Naive thymus-derived CD4-positive, alpha-beta T cell (primary cell): ENCODE results near the gene SLCO2A1. TPM values are rescaled to one million over a fixed set of nuclear protein-coding genes. Genes with fewer than 3 reads are reported as not detected.

Source experiments
- ATAC-seq: fragments of 150-1000 bp; cut with Tn5 transposase; 2 replicates; pipeline ENCODE4 v1.10.0; 2021; ENCODE audit warnings: mild to moderate bottlenecking, moderate library complexity
- CTCF ChIA-PET: fragments of 350-600 bp; sonication (Branson Sonifier 250); formaldehyde crosslinking; loops from one replicate; lab custom pipeline; 2021; ENCODE audit warnings: antibody characterized with exemption; lab: Charles Lee
- POLR2A ChIA-PET: fragments of 350-600 bp; sonication (Branson Sonifier 250); formaldehyde crosslinking; loops from one replicate; lab custom pipeline; 2021; ENCODE audit warnings: antibody characterized with exemption, inconsistent platforms; lab: Charles Lee
- DNase-seq, 9 donors: peaks; one replicate each; pipeline versions ENCODE4 v3.0.0 to v3.0.0-alpha.2; 2020 to 2022; ENCODE audit warnings: mixed read lengths in 1 of 9
- H3K27ac ChIP-seq: one replicate; pipeline ENCODE4 v1.7.0; 2013; ENCODE audit warnings: mild to moderate bottlenecking, low read depth, low read length, moderate library complexity
- H3K27me3 ChIP-seq, 2 donors: one replicate each; pipeline ENCODE4 v1.7.0; 2013; ENCODE audit warnings: low read length in 2 of 2, mild to moderate bottlenecking in 2 of 2, moderate library complexity in 2 of 2; ENCODE audit not compliant: control insufficient read depth in 2 of 2, insufficient read depth in 2 of 2
- H3K36me3 ChIP-seq, 3 experiments: 1 replicate in 2 of 3; 2 replicates in 1 of 3; pipeline ENCODE4 v1.7.0; 2013; ENCODE audit warnings: low read length in 3 of 3, mild to moderate bottlenecking in 3 of 3, moderate library complexity in 1 of 3; ENCODE audit not compliant: insufficient read depth in 3 of 3, control insufficient read depth in 2 of 3
- H3K4me1 ChIP-seq, 2 donors: one replicate each; pipeline ENCODE4 v1.7.0; 2013; ENCODE audit warnings: low read length in 2 of 2, mild to moderate bottlenecking in 2 of 2, moderate library complexity in 1 of 2; ENCODE audit not compliant: control insufficient read depth in 2 of 2, insufficient read depth in 2 of 2
- H3K4me3 ChIP-seq: 2 replicates; pipeline ENCODE4 v1.7.0; 2013; ENCODE audit warnings: mild to moderate bottlenecking, low read length
- H3K9me3 ChIP-seq, 3 experiments: 1 replicate in 2 of 3; 2 replicates in 1 of 3; pipeline ENCODE4 v1.7.0; 2013; ENCODE audit warnings: low read length in 3 of 3; ENCODE audit not compliant: control insufficient read depth in 2 of 3
- H3K27ac Mint-ChIP-seq, 9 donors: one replicate each; pipeline ENCODE4 v1.8.0; 2020 to 2022; ENCODE audit warnings: mixed read lengths in 9 of 9, mild to moderate bottlenecking in 8 of 9, moderate library complexity in 5 of 9, inconsistent platforms in 2 of 9
- H3K27me3 Mint-ChIP-seq, 5 donors: one replicate each; pipeline ENCODE4 v1.8.0; 2021 to 2022; ENCODE audit warnings: mixed read lengths in 5 of 5, mild to moderate bottlenecking in 1 of 5
- H3K36me3 Mint-ChIP-seq, 5 donors: one replicate each; pipeline ENCODE4 v1.8.0; 2020 to 2022; ENCODE audit warnings: mixed read lengths in 5 of 5, mild to moderate bottlenecking in 3 of 5, inconsistent platforms in 1 of 5
- H3K4me1 Mint-ChIP-seq, 7 donors: one replicate each; pipeline ENCODE4 v1.8.0; 2020 to 2022; ENCODE audit warnings: mixed read lengths in 7 of 7, mild to moderate bottlenecking in 3 of 7, inconsistent platforms in 1 of 7
- H3K4me3 Mint-ChIP-seq, 10 donors: one replicate each; pipeline ENCODE4 v1.8.0; 2020 to 2022; ENCODE audit warnings: mild to moderate bottlenecking in 10 of 10, mixed read lengths in 10 of 10, moderate library complexity in 6 of 10, inconsistent platforms in 2 of 10
- H3K9me3 Mint-ChIP-seq, 11 donors: one replicate each; pipeline ENCODE4 v1.8.0; 2020 to 2022; ENCODE audit warnings: mixed read lengths in 11 of 11, mild to moderate bottlenecking in 4 of 11, inconsistent platforms in 1 of 11, moderate library complexity in 1 of 11
- intact Hi-C, 2 donors: fragments of 100-400 bp; cut with micrococcal nuclease; formaldehyde crosslinking; loops; one replicate each; pipeline ENCODE4 v1.15.1; 2023
- polyA plus RNA-seq, 2 donors: library from polyadenylated mRNA; unstranded; fragments of 300-500 nt; fragmentation: Illumina TruSeq; gene quantifications; one replicate each; pipeline ENCODE4 v1.2.3, GENCODE V29; 2021
- total RNA-seq, 6 experiments: library from RNA in 5 of 6; stranded (reverse) in 5 of 6; gene quantifications; 1 replicate in 5 of 6; 2 replicates in 1 of 6; pipeline ENCODE4 v1.2.3 and lab custom pipeline; 2021 to 2026

The SLCO2A1 gene
- total and polyA plus RNA-seq, 7 experiments from 2014 or later, result not detected

DNA sequence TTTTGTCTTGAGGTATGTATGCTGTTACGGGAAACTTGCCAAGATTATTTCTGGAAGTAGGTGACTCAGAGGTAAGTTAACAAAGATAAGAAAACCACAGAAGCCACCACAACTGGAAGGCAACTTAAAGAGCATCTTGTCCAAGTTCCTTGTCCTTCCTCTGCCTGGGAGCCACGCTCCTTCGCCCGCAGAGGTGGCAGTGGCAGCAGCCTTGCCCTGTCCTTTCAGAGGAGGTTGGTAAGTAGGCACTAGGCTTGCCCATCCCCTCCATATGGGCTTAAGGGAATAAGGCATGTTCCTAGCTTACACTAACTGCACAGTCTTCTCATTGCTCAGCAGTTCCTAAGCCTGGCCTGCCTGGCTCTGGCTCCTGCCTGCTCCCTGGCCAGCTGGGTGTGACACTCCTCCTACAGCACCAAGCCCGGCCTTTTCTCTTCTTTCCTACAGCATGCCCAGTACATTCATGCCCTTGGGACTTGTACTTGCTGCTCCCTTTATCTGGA is 86.0 kb downstream of the SLCO2A1 start:
- peaks cover 5 to 16% (median 10%) of the 10 kb centered on the region in 7 donors for H3K4me1 Mint-ChIP-seq
- Histone ChIP-seq H3K27ac (no peak overlapping the region), H3K4me3 (no peak overlapping the region), H3K27me3 (peaks cover 0 to 2% of the 10 kb centered on the region in 2 donors), H3K9me3 (no peaks in the 10 kb centered on the region), H3K4me1 (no peaks in the 10 kb centered on the region), H3K36me3 (no peaks in the 10 kb centered on the region)
- peaks cover 0 to 15% (median 4%) of the 10 kb centered on the region in 5 donors for H3K27me3 Mint-ChIP-seq
- no peak for ATAC-seq
- POLR2A ChIA-PET, result no interaction called here
- H3K4me3 Mint-ChIP-seq, result no peak overlapping the region
- CTCF ChIA-PET, result no interaction called here
- no peaks in the 10 kb centered on the region for H3K36me3 Mint-ChIP-seq
- no peak overlapping the region for H3K27ac Mint-ChIP-seq
- DNase-seq, result no peak
- intact Hi-C loops, result no loop called here
- H3K9me3 Mint-ChIP-seq, result peaks cover 0 to under 1% (median 0%) of the 10 kb centered on the region in 11 donors

DNA sequence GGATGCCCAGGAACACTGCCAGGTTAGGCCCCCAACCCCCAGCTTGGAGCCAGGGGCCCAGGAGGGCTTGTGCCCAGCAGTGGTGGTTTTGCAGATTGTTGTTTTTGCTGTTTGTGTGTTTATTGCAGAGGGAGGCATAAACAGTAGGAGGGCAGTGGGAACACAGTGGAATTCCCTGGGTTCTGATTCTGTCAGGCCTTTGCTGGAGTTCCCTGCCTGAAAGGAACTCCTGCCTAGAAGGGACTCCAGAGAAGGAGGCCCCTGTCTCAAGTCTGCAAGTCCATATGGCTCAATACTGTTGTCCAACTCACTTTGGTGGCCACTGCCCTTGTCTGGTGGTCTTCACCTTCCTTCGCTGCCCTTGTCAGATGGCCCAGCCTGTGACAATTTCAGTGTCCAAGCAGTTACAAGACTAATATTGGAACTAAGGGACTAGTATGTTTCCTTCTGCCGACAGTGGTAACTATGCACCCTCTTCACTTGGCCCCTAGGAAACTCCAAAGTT is 86.6 kb downstream of the SLCO2A1 start:
- Mint-ChIP-seq H3K36me3 (no peaks in the 10 kb centered on the region), H3K4me3 (no peak overlapping the region), H3K9me3 (no peaks in the 10 kb centered on the region), H3K27ac (no peak overlapping the region), H3K27me3 (peaks cover 0 to 15% (median 4%) of the 10 kb centered on the region in 5 donors), H3K4me1 (peaks cover 5 to 16% (median 10%) of the 10 kb centered on the region in 7 donors)
- ATAC-seq, result no peak
- Histone ChIP-seq H3K4me1 (no peaks in the 10 kb centered on the region), H3K36me3 (no peaks in the 10 kb centered on the region), H3K4me3 (no peak overlapping the region), H3K27ac (no peak overlapping the region), H3K9me3 (no peaks in the 10 kb centered on the region), H3K27me3 (peaks cover 0 to 2% of the 10 kb centered on the region in 2 donors)
- DNase-seq, result no peak
- POLR2A ChIA-PET, result no interaction called here
- CTCF ChIA-PET, result interaction anchor here (1.2 kb wide), 1 partner anchor 10 kb away, joined by 4 read pairs; no protein-coding TSS in a partner anchor
- intact Hi-C loops, result no loop called here

DNA sequence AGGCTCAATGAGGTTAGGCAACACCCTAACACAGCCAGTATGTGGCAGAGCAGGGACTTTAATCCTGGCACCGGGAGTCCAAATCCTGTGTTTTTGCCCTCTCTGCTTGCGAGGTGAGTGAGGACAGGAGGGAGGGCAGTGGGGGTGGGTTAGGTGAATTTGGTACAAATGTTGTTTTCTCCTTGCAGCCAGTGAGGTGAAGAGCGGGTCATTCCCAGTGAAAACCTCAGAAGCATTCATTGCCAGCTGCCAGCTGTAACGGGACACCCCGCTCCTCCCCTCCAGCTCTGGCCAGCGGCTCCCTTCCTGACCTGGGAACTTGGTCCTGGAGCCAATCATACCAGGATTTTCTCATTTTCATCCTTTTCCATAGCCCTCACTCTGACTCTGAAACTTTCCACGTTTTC is 88.3 kb downstream of the SLCO2A1 start:
- Histone ChIP-seq H3K9me3 (no peaks in the 10 kb centered on the region), H3K4me3 (no peak overlapping the region), H3K36me3 (no peaks in the 10 kb centered on the region), H3K4me1 (no peaks in the 10 kb centered on the region), H3K27ac (no peak overlapping the region), H3K27me3 (peaks cover 0 to 2% of the 10 kb centered on the region in 2 donors)
- H3K4me1 Mint-ChIP-seq, result peaks cover 5 to 14% (median 9%) of the 10 kb centered on the region in 7 donors
- CTCF ChIA-PET, result no interaction called here
- ATAC-seq (no peak), DNase-seq (no peak)
- H3K27ac Mint-ChIP-seq, result no peak overlapping the region
- intact Hi-C loops, result no loop called here
- H3K9me3 Mint-ChIP-seq, result no peaks in the 10 kb centered on the region
- H3K36me3 Mint-ChIP-seq, result no peaks in the 10 kb centered on the region
- H3K27me3 Mint-ChIP-seq, result peaks cover 0 to 15% (median 4%) of the 10 kb centered on the region in 5 donors
- no peak overlapping the region for H3K4me3 Mint-ChIP-seq
- POLR2A ChIA-PET, result no interaction called here

DNA sequence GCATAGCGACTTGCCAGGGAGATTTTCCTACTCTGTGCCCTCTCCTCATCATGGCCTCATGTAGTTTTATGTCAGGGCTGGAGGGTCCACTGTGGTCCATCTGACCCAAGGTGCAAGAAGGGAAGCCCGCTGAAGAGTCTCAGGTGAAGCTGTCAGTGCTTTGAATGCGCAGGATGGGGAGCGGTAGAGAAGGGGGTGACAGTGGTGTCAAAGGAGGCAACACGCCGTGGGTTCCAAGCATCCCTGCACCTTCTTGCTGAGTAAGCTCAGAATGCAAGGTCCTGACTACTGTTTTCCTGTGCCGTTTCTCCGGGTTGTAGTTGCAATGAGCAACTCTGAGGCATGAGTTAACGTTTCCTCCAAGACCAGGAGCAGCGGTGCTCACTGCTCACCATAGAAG is 89.2 kb downstream of the SLCO2A1 start:
- H3K27ac Mint-ChIP-seq, result no peak overlapping the region
- H3K27me3 ChIP-seq, result peaks cover 0 to 2% of the 10 kb centered on the region in 2 donors
- ChIA-PET POLR2A (no interaction called here), CTCF (no interaction called here)
- H3K27me3 Mint-ChIP-seq, result peaks cover 0 to 15% (median 4%) of the 10 kb centered on the region in 5 donors
- H3K9me3 Mint-ChIP-seq, result no peaks in the 10 kb centered on the region
- H3K4me3 Mint-ChIP-seq, result no peak overlapping the region
- H3K4me1 ChIP-seq, result no peaks in the 10 kb centered on the region
- DNase-seq, result no peak
- H3K9me3 ChIP-seq, result no peaks in the 10 kb centered on the region
- no peak overlapping the region for H3K27ac ChIP-seq
- no peak for ATAC-seq
- peaks cover 5 to 13% (median 6%) of the 10 kb centered on the region in 7 donors for H3K4me1 Mint-ChIP-seq
- H3K36me3 ChIP-seq, result no peaks in the 10 kb centered on the region
- no peaks in the 10 kb centered on the region for H3K36me3 Mint-ChIP-seq
- intact Hi-C loops, result no loop called here
- H3K4me3 ChIP-seq, result no peak overlapping the region

DNA sequence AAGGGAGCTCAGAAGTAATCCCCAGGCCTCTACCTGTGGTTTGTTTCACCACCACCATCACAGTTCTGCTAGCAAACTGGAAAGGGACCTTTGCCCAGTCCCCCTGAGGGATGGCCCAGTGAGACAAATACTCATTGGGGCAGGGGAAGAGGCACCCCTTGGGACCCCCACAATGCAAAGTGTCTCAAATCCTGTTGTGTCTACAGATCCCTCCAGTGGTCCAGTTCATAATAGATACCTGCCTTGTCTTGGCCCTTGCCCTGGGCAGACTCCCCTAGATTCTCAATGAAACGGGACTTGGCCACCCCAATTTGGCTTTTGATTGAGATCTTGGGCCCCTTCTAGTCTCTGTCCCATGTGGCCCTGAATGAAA is 90.3 kb downstream of the SLCO2A1 start:
- Histone ChIP-seq H3K4me1 (no peaks in the 10 kb centered on the region), H3K27me3 (peaks cover 0 to 2% of the 10 kb centered on the region in 2 donors), H3K36me3 (no peaks in the 10 kb centered on the region), H3K9me3 (no peaks in the 10 kb centered on the region), H3K27ac (no peak overlapping the region), H3K4me3 (no peak overlapping the region)
- Mint-ChIP-seq H3K36me3 (no peaks in the 10 kb centered on the region), H3K4me1 (peaks cover 5 to 13% (median 6%) of the 10 kb centered on the region in 7 donors), H3K4me3 (no peak overlapping the region), H3K27me3 (peaks cover 0 to 14% (median 4%) of the 10 kb centered on the region in 5 donors), H3K9me3 (no peaks in the 10 kb centered on the region), H3K27ac (no peak overlapping the region)
- no peak for ATAC-seq
- intact Hi-C loops, result no loop called here
- CTCF ChIA-PET, result no interaction called here
- no peak for DNase-seq
- POLR2A ChIA-PET, result no interaction called here

DNA sequence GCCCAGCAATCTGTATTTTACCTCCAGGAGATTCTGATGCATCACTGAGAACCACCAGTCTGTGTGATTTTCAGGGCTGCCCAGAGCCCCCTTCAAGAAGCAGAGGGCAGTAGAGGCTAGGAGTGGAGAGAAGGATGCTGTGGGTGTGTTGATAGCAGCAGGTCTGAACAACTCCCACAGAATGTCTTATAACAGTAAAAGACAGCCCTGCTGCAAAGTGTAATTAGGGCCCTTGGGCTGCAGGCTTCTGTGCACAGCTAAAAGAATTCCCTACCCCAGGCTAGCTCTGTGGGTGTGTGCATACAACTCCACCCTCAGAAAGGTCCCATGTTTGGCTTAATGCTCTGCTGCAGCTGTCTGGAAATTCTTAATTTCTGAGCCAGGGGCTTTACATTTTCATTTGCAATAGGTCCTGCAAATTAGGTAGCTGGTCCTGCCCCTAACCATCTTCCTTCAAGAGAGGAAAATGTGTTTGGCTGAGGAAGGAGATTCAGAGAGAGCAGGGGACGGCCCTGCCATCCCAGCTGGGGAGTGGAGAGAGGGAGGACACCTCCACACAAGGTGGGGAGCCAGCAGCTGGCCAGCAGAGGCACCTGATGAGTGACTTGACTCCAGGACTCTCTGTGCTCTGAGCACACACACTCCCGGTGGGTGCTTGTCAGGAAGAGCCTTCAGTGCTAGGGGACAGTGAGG is 90.8 kb downstream of the SLCO2A1 start:
- Mint-ChIP-seq H3K4me3 (no peak overlapping the region), H3K27ac (no peak overlapping the region), H3K36me3 (no peaks in the 10 kb centered on the region), H3K27me3 (peaks cover 0 to 8% (median 4%) of the 10 kb centered on the region in 5 donors), H3K9me3 (no peaks in the 10 kb centered on the region), H3K4me1 (peaks cover 5 to 11% (median 6%) of the 10 kb centered on the region in 7 donors)
- Histone ChIP-seq H3K36me3 (no peaks in the 10 kb centered on the region), H3K4me3 (no peak overlapping the region), H3K27me3 (peaks cover 0 to 2% of the 10 kb centered on the region in 2 donors), H3K4me1 (no peaks in the 10 kb centered on the region), H3K9me3 (no peaks in the 10 kb centered on the region), H3K27ac (no peak overlapping the region)
- ATAC-seq, result no peak
- ChIA-PET CTCF (no interaction called here), POLR2A (no interaction called here)
- intact Hi-C loops, result no loop called here
- no peak for DNase-seq
